SK-N-SH (cell line): ENCODE measurements around the gene INAFM2. TPM values are rescaled to one million over a fixed set of nuclear protein-coding genes. Genes with fewer than 3 reads are reported as not detected.

Source experiments
- CTCF ChIA-PET: fragments of 300-600, 350-600 bp; formaldehyde crosslinking; extraction: SDS; loops from one replicate; lab custom pipeline; 2021; lab: Yijun Ruan, JAX
- POLR2A ChIA-PET: fragments of 350-600 bp; sonication (Branson Sonifier 250); formaldehyde crosslinking; extraction: SDS; loops from one replicate; lab custom pipeline; 2020; ENCODE audit warnings: antibody characterized with exemption, inconsistent platforms; lab: Yijun Ruan, JAX
- DNase-seq: peaks from one replicate; pipeline ENCODE4 v3.0.0; 2012
- H2AFZ ChIP-seq: fragments of 200-600 bp; sonication (generic); 2 replicates; pipeline ENCODE4 v1.8.1; 2016; ENCODE audit warnings: antibody characterized with exemption, mild to moderate bottlenecking, low read depth
- H3F3A ChIP-seq: fragments of 200-600 bp; sonication (generic); replicated peaks from 2 replicates; pipeline ENCODE3; 2016; ENCODE audit warnings: antibody characterized with exemption, mild to moderate bottlenecking; ENCODE audit not compliant: insufficient read depth
- H3K27ac ChIP-seq, 2 experiments: fragments of 200-500 bp in 1 of 2; fragments of 200-600 bp in 1 of 2; sonication (Bioruptor generic) in 1 of 2; sonication (generic), shearing (Covaris generic) in 1 of 2; 2 replicates each; pipeline versions ENCODE4 v1.5.1 to v1.6.1; 2014 to 2016; ENCODE audit warnings: low read depth in 2 of 2, inconsistent platforms in 1 of 2, low read length in 1 of 2, mild to moderate bottlenecking in 1 of 2, mixed read lengths in 1 of 2
- H3K27me3 ChIP-seq: fragments of 200-600 bp; sonication (generic), shearing (Covaris generic); 2 replicates; pipeline ENCODE4 v1.6.1; 2016; ENCODE audit warnings: mixed run types; ENCODE audit not compliant: insufficient read depth
- H3K36me3 ChIP-seq, 2 experiments: fragments of 200-500 bp in 1 of 2; fragments of 200-600 bp in 1 of 2; sonication (Bioruptor generic) in 1 of 2; sonication (generic) in 1 of 2; replicated peaks in 1 of 2; 2 replicates each; pipeline versions ENCODE3 to v1.5.1; 2014 to 2016; ENCODE audit warnings: low read length in 1 of 2, mild to moderate bottlenecking in 1 of 2; ENCODE audit not compliant: insufficient read depth in 2 of 2, control insufficient read depth in 1 of 2
- H3K4me1 ChIP-seq, 2 experiments: fragments of 200-500 bp in 1 of 2; fragments of 200-600 bp in 1 of 2; sonication (Bioruptor generic) in 1 of 2; sonication (generic), shearing (Covaris generic) in 1 of 2; 2 replicates each; pipeline versions ENCODE4 v1.5.1 to v1.6.1; 2014 to 2016; ENCODE audit warnings: low read depth in 1 of 2, low read length in 1 of 2, mixed run types in 1 of 2; ENCODE audit not compliant: insufficient read depth in 2 of 2, control insufficient read depth in 1 of 2
- H3K4me2 ChIP-seq: fragments of 200-600 bp; sonication (generic), shearing (Covaris generic); 2 replicates; pipeline ENCODE4 v1.6.1; 2017; ENCODE audit warnings: mixed run types
- H3K4me3 ChIP-seq, 2 experiments: fragments of 200-500 bp in 1 of 2; fragments of 200-600 bp in 1 of 2; sonication (Bioruptor generic) in 1 of 2; sonication (generic), shearing (Covaris generic) in 1 of 2; 2 replicates each; pipeline versions ENCODE4 v1.5.1 to v1.8.1; 2014 to 2016; ENCODE audit warnings: low read depth in 2 of 2, inconsistent platforms in 1 of 2, low read length in 1 of 2, mild to moderate bottlenecking in 1 of 2, mixed read lengths in 1 of 2, moderate library complexity in 1 of 2
- H3K79me2 ChIP-seq: fragments of 200-600 bp; sonication (generic); 2 replicates; pipeline ENCODE4 v1.8.1; 2017; ENCODE audit warnings: mild to moderate bottlenecking; ENCODE audit not compliant: insufficient read depth
- H3K9ac ChIP-seq: fragments of 200-600 bp; sonication (generic); 2 replicates; pipeline ENCODE4 v1.6.1; 2017; ENCODE audit warnings: mixed run types
- H3K9me2 ChIP-seq: fragments of 200-600 bp; sonication (generic); 2 replicates; pipeline ENCODE4 v1.6.1; 2017; ENCODE audit warnings: mixed run types
- H3K9me3 ChIP-seq: fragments of 200-600 bp; sonication (generic); 2 replicates; pipeline ENCODE4 v1.6.1; 2017; ENCODE audit warnings: mixed run types, mild to moderate bottlenecking, moderate library complexity
- H4K20me1 ChIP-seq: fragments of 200-600 bp; sonication (generic); 2 replicates; pipeline ENCODE4 v1.6.1; 2017; ENCODE audit warnings: mild to moderate bottlenecking, mixed run types; ENCODE audit not compliant: insufficient read depth
- CHD2 ChIP-seq: fragments of 150-350 bp; IDR thresholded peaks from 2 replicates; pipeline ENCODE4 v1.6.1; 2018; ENCODE audit warnings: low read length; ENCODE audit not compliant: partially characterized antibody
- CTCF ChIP-seq: fragments of 200-600 bp; sonication (generic); IDR thresholded peaks from 2 replicates; pipeline ENCODE4 v1.6.1; 2017; ENCODE audit warnings: antibody characterized with exemption, mild to moderate bottlenecking, moderate library complexity
- EP300 ChIP-seq, 2 experiments: IDR thresholded peaks; 2 replicates each; pipeline versions ENCODE4 v1.4.0 to v1.6.1; 2012; ENCODE audit warnings: borderline replicate concordance in 1 of 2, low read depth in 1 of 2, low read length in 1 of 2
- EZH2phosphoT487 ChIP-seq: fragments of 200-600 bp; sonication (generic); IDR thresholded peaks from 2 replicates; pipeline ENCODE4 v1.6.1; 2017; ENCODE audit warnings: low read depth, mixed run types, mild to moderate bottlenecking, antibody characterized with exemption, moderate library complexity, borderline replicate concordance
- FOXJ3 ChIP-seq: sonication (generic); formaldehyde crosslinking; IDR thresholded peaks from 2 replicates; pipeline ENCODE4 v1.5.1; 2020; ENCODE audit warnings: mild to moderate bottlenecking, missing genetic modification reagents
- GABPA ChIP-seq: IDR thresholded peaks from 2 replicates; pipeline ENCODE4 v1.4.0; 2012; ENCODE audit warnings: low read depth, mild to moderate bottlenecking
- JUND ChIP-seq: IDR thresholded peaks from 2 replicates; pipeline ENCODE4 v1.4.0; 2012
- MXI1 ChIP-seq: IDR thresholded peaks from 2 replicates; pipeline ENCODE4 v1.6.1; 2012; ENCODE audit warnings: mild to moderate bottlenecking, low read depth, low read length, improper control_type of control experiment
- NFIC ChIP-seq: IDR thresholded peaks from 2 replicates; pipeline ENCODE4 v1.4.0; 2012; ENCODE audit warnings: borderline replicate concordance
- NRF1 ChIP-seq: IDR thresholded peaks from 2 replicates; pipeline ENCODE4 v1.6.1; 2012; ENCODE audit warnings: low read depth, mild to moderate bottlenecking, low read length
- RFX5 ChIP-seq: IDR thresholded peaks from 2 replicates; pipeline ENCODE4 v1.6.1; 2012; ENCODE audit warnings: mild to moderate bottlenecking, improper control_type of control experiment, low read length
- RXRA ChIP-seq: IDR thresholded peaks from 2 replicates; pipeline ENCODE4 v1.4.0; 2012; ENCODE audit warnings: low read depth, mild to moderate bottlenecking, borderline replicate concordance
- SMC3 ChIP-seq: IDR thresholded peaks from 2 replicates; pipeline ENCODE4 v1.6.1; 2012; ENCODE audit warnings: low read depth, low read length, improper control_type of control experiment
- TCF12 ChIP-seq: IDR thresholded peaks from 2 replicates; pipeline ENCODE4 v1.4.0; 2012
- YY1 ChIP-seq: IDR thresholded peaks from 2 replicates; pipeline ENCODE4 v1.4.0; 2012; ENCODE audit warnings: low read depth, mild to moderate bottlenecking
- WGBS: methylation state at CpG from one replicate; pipeline ENCODE4 v1.1.6; 2017; ENCODE audit warnings: low lambda C conversion rate; 5-methylcytosine and 5-hydroxymethylcytosine counted together
- polyA plus RNA-seq, 3 experiments: library from polyadenylated mRNA; depleted of rRNA; stranded (reverse); fragments of >200 nt; gene quantifications; 2 replicates each; pipeline ENCODE4 v1.2.3, GENCODE V29; 2012
- TF ChIP-seq, protein P1 (sequence below): IDR thresholded peaks from 2 replicates; pipeline ENCODE4 v1.4.0; 2012; ENCODE audit warnings: low read depth, borderline replicate concordance
- TF ChIP-seq, protein P2 (sequence below): IDR thresholded peaks from 2 replicates; pipeline ENCODE4 v1.4.0; 2012; ENCODE audit warnings: low read depth
- TF ChIP-seq, protein P3 (sequence below): IDR thresholded peaks from 2 replicates; pipeline ENCODE4 v1.6.1; 2012; ENCODE audit warnings: mild to moderate bottlenecking, low read depth, low read length, moderate library complexity

Gene INAFM2
- polyA plus RNA-seq, 1 of the 3 experiments (the other 2 are of a cell fraction), result 7.8 TPM

GRCh38 chr15:40364251-40364650, 40.8 kb downstream of the INAFM2 start:
- H3K4me2 ChIP-seq, result no peak overlapping the region
- TF ChIP-seq MXI1, result no peak
- TF ChIP-seq EP300 (IDR thresholded peaks at IDR 0.05; ENCODE audit: borderline replicate concordance in 1 of 2, low read depth in 1 of 2, low read length in 1 of 2), result no peak
- no peak for TF ChIP-seq NFIC
- no peak for TF ChIP-seq FOXJ3
- TF ChIP-seq RFX5, result no peak
- no peak for TF ChIP-seq EZH2phosphoT487
- TF ChIP-seq, protein P1, sequence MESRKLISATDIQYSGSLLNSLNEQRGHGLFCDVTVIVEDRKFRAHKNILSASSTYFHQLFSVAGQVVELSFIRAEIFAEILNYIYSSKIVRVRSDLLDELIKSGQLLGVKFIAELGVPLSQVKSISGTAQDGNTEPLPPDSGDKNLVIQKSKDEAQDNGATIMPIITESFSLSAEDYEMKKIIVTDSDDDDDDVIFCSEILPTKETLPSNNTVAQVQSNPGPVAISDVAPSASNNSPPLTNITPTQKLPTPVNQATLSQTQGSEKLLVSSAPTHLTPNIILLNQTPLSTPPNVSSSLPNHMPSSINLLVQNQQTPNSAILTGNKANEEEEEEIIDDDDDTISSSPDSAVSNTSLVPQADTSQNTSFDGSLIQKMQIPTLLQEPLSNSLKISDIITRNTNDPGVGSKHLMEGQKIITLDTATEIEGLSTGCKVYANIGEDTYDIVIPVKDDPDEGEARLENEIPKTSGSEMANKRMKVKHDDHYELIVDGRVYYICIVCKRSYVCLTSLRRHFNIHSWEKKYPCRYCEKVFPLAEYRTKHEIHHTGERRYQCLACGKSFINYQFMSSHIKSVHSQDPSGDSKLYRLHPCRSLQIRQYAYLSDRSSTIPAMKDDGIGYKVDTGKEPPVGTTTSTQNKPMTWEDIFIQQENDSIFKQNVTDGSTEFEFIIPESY, result no peak
- no peak for TF ChIP-seq CHD2
- TF ChIP-seq TCF12, result no peak
- no peak for TF ChIP-seq YY1
- TF ChIP-seq GABPA, result no peak
- no peak for TF ChIP-seq JUND
- H3K79me2 ChIP-seq, result no peaks in the 10 kb centered on the region
- H3F3A ChIP-seq, result no peaks in the 10 kb centered on the region
- no peak overlapping the region for H3K27ac ChIP-seq
- peaks cover 0 to 19% of the 10 kb centered on the region in 2 experiments; a peak in 1 of 4 replicates for H3K4me1 ChIP-seq
- H3K36me3 ChIP-seq, result no peaks in the 10 kb centered on the region
- H4K20me1 ChIP-seq, result no peaks in the 10 kb centered on the region
- no peaks in the 10 kb centered on the region for H3K9me2 ChIP-seq
- H3K9me3 ChIP-seq, result no peaks in the 10 kb centered on the region
- POLR2A ChIA-PET, result no interaction called here
- H2AFZ ChIP-seq, result no peak overlapping the region
- no peak for DNase-seq
- CTCF ChIA-PET, result interaction anchor here (1.1 to 70.6 kb wide), 3 partner anchors 10 to 50 kb away, joined by 3 to 2194 read pairs (median 4); partner anchors contain the start of genes ANKRD63, CCDC9B, INAFM2 and PLCB2
- WGBS, result 42% methylated on average over 2 of the region's 6 CpGs
- H3K9ac ChIP-seq, result no peak overlapping the region
- 0 out of 2 replicates have a peak, but pooled peaks cover 11% of the 10 kb centered on the region for H3K27me3 ChIP-seq
- H3K4me3 ChIP-seq, result no peak overlapping the region

GRCh38 chr15:40365016-40365415, 41.5 kb downstream of the INAFM2 start:
- Histone ChIP-seq H3K4me1 (peaks cover 0 to 17% of the 10 kb centered on the region in 2 experiments; a peak in 1 of 4 replicates), H3K4me3 (no peak overlapping the region), H4K20me1 (no peaks in the 10 kb centered on the region), H3K9ac (no peak overlapping the region), H3K4me2 (no peak overlapping the region), H3K79me2 (no peaks in the 10 kb centered on the region), H3K27me3 (0 out of 2 replicates have a peak, but pooled peaks cover 9% of the 10 kb centered on the region), H3F3A (no peaks in the 10 kb centered on the region), H3K36me3 (no peaks in the 10 kb centered on the region), H3K27ac (no peak overlapping the region), H2AFZ (no peak overlapping the region), H3K9me3 (no peaks in the 10 kb centered on the region), H3K9me2 (no peaks in the 10 kb centered on the region)
- 92% methylated on average over 4 of the region's 5 CpGs for WGBS
- CTCF ChIA-PET, result interaction anchor here (1.1 to 70.6 kb wide), 3 partner anchors 11 to 57 kb away, joined by 4 to 2194 read pairs (median 4); partner anchors contain the start of genes ANKRD63, CCDC9B, INAFM2 and PLCB2
- POLR2A ChIA-PET, result interaction anchor here (0.5 kb wide), 1 partner anchor 125 kb away, joined by 4 read pairs; no protein-coding TSS in a partner anchor
- no peak for DNase-seq
- TF ChIP-seq, protein P1, result no peak
- TF ChIP-seq CTCF (no peak), NRF1 (no peak), EP300 (IDR thresholded peaks at IDR 0.05; ENCODE audit: borderline replicate concordance in 1 of 2, low read depth in 1 of 2, low read length in 1 of 2) (no peak), RFX5 (no peak), NFIC (no peak), RXRA (no peak), SMC3 (no peak)
- TF ChIP-seq, protein P2, sequence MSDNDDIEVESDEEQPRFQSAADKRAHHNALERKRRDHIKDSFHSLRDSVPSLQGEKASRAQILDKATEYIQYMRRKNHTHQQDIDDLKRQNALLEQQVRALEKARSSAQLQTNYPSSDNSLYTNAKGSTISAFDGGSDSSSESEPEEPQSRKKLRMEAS, result no peak
- TF ChIP-seq, protein P3, sequence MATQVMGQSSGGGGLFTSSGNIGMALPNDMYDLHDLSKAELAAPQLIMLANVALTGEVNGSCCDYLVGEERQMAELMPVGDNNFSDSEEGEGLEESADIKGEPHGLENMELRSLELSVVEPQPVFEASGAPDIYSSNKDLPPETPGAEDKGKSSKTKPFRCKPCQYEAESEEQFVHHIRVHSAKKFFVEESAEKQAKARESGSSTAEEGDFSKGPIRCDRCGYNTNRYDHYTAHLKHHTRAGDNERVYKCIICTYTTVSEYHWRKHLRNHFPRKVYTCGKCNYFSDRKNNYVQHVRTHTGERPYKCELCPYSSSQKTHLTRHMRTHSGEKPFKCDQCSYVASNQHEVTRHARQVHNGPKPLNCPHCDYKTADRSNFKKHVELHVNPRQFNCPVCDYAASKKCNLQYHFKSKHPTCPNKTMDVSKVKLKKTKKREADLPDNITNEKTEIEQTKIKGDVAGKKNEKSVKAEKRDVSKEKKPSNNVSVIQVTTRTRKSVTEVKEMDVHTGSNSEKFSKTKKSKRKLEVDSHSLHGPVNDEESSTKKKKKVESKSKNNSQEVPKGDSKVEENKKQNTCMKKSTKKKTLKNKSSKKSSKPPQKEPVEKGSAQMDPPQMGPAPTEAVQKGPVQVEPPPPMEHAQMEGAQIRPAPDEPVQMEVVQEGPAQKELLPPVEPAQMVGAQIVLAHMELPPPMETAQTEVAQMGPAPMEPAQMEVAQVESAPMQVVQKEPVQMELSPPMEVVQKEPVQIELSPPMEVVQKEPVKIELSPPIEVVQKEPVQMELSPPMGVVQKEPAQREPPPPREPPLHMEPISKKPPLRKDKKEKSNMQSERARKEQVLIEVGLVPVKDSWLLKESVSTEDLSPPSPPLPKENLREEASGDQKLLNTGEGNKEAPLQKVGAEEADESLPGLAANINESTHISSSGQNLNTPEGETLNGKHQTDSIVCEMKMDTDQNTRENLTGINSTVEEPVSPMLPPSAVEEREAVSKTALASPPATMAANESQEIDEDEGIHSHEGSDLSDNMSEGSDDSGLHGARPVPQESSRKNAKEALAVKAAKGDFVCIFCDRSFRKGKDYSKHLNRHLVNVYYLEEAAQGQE, result no peak
